ACHN (cell line): ENCODE data around the gene RXRA.

ENCODE experiments used
- DNase-seq: peaks from one replicate; pipeline ENCODE4 v3.0.0-alpha.2; 2015
- in situ Hi-C: cut with HindIII; loops from 2 replicates; pipeline ENCODE4 v1.10.0; 2017; ENCODE audit warnings: low sequenced_read_pairs, low pct_ligation_motif_present, low pct_unique_long_range_greater_than_20kb

The RXRA gene

DNA sequence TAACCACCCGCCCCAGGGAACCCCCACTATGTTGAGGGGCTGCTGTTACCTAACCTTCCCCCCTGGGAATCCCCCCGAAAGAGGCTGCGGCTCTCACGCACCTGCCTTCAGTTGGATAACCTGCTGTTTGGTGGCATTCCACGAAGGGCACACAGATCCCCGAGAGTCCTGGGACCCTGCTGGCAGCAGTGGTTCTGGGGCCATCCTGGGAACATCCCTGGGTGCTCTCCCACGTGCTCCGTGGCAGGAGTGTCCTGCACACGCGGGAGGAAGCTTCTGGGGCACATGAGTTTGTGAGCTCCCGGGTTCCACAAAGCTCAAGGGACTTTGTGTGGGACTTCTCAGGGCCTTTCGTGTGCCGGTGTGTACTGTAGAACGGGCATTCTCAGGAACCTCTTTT lies 102.3 kb downstream of the RXRA start:
- in situ Hi-C loops: loop anchor here (25.0 kb wide), 1 partner anchor 241 kb away; no protein-coding TSS in a partner anchor
- no peak for DNase-seq

DNA sequence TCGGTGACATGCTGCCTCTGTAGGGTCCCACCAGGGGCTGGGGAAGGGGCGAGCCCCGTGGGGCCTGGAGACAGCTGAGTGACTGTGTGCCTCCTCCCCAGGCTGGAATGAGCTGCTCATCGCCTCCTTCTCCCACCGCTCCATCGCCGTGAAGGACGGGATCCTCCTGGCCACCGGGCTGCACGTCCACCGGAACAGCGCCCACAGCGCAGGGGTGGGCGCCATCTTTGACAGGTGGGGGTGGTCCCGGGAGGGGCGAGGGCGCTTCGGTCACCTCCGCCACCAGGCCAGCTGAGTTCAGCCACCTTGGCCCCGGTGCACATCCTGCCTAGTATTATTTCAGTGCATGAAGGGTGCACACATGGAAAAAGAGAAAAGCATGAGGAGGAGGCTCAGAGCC lies 102.8 kb downstream of the RXRA start:
- DNase-seq: no peak
- in situ Hi-C loops: loop anchor here (25.0 kb wide), 1 partner anchor 242 kb away; no protein-coding TSS in a partner anchor

DNA sequence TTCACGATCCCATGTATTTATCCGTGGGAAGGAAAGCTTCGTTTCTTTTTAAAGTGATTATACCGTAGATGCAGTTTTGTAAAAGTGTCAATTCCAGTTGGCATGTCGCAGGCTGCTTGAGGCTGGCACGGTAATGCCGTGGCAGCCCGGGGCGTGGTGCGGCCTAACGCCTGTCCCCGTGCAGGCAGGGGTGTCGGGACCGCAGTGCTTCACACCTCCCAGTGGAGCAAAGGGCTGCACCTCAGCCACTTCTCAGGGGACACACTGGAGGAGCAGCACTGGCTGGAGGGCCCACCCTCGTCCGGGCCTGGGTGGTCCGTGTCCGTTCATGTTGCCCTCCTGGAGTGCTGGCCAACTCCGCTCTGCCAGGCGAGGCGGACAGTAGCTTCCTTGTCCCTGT lies 103.2 kb downstream of the RXRA start:
- no peak for DNase-seq
- in situ Hi-C loops: loop anchor here (25.0 kb wide), 1 partner anchor 242 kb away; no protein-coding TSS in a partner anchor

DNA sequence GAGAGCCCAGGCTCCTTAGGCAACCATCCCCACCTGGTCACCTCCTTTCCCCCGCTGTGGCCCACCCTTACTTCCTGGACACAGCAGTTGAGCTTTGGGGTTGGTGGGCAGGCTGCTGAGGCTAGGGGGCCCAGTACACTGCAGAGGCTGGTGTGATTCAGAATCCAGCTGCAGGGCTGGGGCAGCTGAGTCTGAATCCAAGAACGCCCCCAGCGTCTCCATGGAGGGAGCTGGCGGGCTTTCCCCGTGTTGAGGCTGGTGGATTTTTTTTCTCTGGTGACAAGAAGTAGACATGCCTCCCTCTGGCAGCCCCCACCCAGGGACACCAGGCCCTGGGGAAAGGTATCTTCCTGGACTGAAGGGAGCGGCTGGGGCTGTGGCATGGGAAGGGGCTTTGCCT lies 104.8 kb downstream of the RXRA start:
- no peak for DNase-seq
- in situ Hi-C loops: loop anchor here (25.0 kb wide), 1 partner anchor 244 kb away; no protein-coding TSS in a partner anchor

DNA sequence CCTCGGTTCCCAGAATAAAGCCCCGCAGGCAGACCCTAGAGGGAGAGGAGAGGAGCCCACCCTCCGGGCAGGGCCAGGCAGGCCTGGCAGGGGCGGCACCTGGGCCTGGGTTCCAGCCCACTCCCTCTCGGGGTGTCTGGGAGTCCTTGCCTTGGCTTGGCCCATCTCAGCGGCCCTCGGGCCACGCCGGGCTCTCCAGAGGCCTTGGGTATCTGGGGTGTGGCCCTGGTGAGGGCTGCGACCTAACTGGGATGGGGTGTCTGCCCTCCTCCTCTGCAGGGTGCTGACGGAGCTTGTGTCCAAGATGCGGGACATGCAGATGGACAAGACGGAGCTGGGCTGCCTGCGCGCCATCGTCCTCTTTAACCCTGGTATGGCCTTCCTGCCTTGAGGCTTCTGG lies 105.4 kb downstream of the RXRA start:
- in situ Hi-C loops: loop anchor here (25.0 kb wide), 1 partner anchor 244 kb away; no protein-coding TSS in a partner anchor
- DNase-seq: no peak

DNA sequence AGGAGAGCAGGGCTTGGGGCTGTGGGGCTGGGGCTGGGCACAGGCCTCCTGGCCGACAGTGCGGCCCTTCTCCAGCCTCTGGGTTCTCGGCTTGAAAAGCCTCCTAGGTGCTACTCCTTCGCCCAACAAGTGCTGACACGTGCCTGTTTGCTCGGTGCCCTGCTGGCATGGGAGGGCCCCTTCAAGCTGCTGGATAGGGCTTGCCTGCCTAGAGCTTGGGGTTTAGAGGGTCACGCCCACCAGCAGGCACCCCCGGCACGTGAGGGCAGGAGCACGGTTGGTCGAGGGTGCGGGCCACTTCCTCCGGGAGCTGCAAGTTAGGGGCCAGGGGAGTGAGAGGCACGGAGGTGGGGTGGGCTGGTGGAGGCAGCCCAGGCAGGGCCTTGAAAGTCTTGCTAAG lies 106.2 kb downstream of the RXRA start:
- no peak for DNase-seq
- in situ Hi-C loops: loop anchor here (25.0 kb wide), 1 partner anchor 245 kb away; no protein-coding TSS in a partner anchor

DNA sequence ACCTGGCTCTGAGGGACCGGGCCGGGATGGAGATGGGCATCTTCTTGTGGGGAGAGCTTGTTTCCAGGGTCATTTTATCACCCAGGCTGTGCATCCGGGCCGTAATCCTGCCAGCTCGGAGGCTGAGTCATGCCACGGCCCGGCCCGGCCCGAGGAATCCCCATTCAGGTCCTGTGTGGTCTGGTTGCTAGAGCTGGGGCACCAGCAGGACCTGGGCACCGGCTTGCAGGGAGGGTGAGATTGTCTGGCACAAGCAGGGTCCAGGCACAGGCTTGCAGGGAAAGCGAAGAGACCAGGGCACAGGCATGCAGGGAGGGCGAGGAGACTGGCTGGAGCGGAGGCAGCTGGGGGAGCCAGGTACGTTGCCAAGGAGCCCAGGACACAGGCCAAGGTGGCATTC lies 106.8 kb downstream of the RXRA start:
- in situ Hi-C loops: loop anchor here (25.0 kb wide), 1 partner anchor 246 kb away; no protein-coding TSS in a partner anchor
- peak; percentile 9 for DNase-seq

DNA sequence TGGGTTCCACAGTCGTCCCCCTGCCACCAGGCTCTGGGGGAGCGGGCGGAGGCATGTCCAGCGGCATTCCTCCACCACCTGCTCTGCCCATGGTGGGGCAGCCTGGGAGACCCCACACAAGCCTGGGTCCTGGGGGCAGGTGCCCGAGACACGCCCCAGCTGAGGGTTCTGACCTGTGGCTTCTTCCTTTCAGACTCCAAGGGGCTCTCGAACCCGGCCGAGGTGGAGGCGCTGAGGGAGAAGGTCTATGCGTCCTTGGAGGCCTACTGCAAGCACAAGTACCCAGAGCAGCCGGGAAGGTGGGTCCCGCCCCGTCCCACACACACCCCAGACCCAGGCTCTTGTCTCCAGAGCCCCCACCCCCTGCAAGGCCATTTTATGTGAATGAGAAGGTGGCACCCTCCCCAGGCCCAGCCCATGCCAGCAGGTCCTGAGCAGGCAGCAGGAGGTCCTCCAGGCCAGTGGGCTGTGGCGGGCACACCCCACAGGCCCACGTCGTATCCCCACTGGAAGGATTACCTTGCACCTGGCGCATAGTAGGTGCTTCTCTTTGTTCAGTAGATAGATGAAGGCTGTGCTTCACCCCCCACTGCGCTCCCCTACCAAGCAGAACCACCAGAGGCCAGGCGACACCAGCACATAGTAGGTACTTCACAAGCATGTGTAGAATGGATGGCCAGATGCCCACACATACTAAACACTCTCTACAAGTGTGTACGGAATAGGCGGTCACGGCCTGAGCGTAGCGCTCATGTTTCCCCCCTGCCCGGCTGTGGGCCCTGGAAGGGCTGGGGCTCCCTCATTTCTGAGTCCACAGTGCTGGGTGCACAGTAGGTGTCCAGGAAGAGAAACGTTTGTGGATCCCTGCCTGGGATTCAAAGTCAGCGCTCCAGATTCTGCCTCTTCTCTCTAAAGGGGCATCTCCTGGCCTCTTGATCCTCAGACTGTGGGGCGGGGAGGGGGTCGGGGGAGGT lies 107.9 kb downstream of the RXRA start:
- no peak for DNase-seq
- in situ Hi-C loops: loop anchor here (25.0 kb wide), 1 partner anchor 247 kb away; no protein-coding TSS in a partner anchor

DNA sequence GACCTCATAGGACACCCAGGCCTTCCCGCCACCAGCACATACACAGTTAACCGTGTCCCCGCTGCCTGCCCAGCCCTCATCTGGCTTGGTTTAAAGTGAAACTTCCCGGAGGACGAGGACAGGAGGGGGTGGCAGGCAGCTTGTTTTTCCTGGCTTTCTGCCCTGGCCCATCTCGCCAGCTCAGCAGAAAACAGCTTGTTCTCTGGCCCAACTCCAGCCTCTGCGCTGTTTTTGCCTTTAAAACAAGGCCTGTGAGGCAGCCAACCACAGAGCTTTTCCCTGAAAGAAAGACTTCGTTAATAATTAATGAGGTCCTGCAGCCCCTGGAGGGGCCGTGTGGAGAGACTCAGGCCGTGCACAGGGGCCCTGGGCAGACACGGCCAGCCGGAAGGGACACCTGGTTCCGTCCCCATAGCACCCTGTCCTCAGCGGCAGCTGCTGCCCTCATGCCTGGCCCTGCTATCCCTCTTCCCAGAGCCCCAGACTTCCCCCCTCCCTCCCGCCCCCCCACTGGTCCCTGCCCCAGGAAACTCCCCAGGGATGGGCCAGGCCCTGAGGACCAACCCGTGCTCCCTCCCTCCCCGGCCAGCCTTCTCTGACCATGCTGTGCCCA lies 108.7 kb downstream of the RXRA start:
- in situ Hi-C loops: loop anchor here (25.0 kb wide), 1 partner anchor 248 kb away; no protein-coding TSS in a partner anchor
- peak; percentile 94 for DNase-seq

DNA sequence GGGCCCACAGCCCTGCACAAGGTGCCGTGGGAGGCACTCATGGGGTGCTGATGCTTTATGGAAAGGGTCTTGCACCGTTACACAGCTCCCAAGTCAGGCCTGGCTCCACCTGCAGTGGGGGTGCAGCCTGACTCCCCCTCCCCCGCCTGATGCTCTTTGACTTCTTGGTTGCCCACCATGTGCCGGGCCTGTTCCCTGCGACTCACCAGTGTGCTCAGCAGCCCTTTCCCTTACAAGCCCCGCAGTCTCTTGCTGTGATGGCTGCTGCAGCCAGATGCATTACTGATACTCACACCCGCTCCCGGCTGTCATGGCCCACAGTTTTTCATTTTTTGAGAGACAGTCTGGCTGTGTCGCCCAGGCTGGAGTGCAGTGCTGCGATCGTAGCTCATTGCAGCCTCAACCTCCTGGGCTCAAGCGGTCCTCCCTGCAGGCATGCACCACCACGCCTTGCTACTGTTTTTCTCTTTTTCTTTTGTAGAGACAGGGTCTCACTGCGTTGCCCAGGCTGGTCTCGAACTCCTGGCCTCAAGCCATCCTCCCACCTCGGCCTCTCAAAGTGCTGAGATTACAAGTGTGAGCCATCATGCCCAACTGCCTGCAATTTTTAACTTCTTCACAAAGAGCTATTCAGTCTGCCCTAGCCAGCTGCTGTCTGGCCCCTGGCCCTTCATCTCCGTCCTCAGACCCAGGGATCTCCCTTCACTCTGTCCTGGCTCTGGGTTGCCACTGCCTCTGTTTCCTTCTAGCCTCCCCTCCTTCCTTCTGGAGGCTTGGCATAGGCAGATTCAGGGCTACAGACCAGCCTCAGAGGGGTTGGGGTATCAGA lies 109.5 kb downstream of the RXRA start:
- peak; percentile 2 for DNase-seq
- in situ Hi-C loops: loop anchor here (25.0 kb wide), 1 partner anchor 248 kb away; no protein-coding TSS in a partner anchor

DNA sequence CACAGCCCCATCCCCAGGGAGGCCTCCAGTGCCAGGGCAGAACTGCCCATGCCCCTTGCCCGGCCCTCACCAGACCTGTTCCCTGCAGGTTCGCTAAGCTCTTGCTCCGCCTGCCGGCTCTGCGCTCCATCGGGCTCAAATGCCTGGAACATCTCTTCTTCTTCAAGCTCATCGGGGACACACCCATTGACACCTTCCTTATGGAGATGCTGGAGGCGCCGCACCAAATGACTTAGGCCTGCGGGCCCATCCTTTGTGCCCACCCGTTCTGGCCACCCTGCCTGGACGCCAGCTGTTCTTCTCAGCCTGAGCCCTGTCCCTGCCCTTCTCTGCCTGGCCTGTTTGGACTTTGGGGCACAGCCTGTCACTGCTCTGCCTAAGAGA lies 110.1 kb downstream of the RXRA start:
- in situ Hi-C loops: loop anchor here (25.0 kb wide), 1 partner anchor 249 kb away; no protein-coding TSS in a partner anchor
- no peak for DNase-seq

DNA sequence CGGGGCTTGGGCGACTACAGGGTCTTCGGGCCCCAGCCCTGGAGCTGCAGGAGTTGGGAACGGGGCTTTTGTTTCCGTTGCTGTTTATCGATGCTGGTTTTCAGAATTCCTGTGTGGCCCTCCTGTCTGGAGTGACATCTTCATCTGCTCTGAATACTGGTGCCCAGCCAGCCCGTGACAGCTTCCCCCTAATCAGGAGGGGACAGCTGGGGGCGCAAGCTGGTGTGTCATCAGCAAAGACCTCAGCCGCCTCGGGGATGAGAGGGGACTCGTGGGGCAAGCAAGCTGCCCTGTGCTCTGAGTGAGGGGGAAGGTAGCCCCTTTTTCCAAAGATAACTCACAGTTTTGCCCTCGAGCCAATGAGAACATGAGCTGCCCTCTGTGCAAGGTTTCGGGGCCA lies 110.7 kb downstream of the RXRA start:
- in situ Hi-C loops: loop anchor here (25.0 kb wide), 1 partner anchor 250 kb away; no protein-coding TSS in a partner anchor
- no peak for DNase-seq

DNA sequence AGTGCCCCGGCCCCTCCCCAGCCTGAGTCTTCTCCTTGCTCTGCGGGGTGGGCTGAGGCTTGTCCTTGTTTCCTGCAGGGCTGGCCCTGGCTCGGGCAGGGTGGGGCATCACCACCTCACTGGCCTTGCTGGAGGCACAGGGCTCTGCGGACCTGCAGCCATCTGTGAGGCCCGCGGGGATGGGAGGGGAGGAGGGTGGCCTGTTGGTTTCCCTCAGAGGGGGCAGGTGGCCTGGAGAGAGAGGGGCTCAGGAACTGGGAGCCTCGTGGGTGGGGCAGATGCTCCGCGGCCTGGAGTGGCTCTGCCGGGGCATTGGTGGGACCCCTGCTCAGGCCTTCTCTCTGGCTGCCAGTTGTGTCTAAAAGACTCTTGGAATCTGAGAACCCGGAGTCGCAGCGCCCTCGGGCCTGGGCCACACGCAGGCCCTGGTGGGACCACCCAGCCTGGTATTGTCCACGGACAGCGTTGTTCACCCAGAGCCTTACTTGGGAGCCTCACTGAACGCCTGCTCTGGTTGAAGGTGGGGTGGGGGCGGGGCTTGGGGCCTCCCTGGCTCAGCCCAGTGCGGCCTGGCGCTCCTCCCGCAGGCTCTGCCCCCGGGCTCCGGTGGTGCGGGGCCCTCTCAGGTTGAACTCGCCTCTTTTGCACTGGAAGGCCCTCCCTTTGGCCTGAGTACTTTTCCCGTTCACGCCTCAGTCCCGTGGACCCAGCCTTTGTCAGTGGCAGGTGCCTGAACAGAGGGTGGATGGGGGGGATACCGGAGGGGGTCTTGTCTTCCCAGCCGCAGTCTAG lies 111.3 kb downstream of the RXRA start:
- DNase-seq: no peak
- in situ Hi-C loops: loop anchor here (25.0 kb wide), 1 partner anchor 250 kb away; no protein-coding TSS in a partner anchor

DNA sequence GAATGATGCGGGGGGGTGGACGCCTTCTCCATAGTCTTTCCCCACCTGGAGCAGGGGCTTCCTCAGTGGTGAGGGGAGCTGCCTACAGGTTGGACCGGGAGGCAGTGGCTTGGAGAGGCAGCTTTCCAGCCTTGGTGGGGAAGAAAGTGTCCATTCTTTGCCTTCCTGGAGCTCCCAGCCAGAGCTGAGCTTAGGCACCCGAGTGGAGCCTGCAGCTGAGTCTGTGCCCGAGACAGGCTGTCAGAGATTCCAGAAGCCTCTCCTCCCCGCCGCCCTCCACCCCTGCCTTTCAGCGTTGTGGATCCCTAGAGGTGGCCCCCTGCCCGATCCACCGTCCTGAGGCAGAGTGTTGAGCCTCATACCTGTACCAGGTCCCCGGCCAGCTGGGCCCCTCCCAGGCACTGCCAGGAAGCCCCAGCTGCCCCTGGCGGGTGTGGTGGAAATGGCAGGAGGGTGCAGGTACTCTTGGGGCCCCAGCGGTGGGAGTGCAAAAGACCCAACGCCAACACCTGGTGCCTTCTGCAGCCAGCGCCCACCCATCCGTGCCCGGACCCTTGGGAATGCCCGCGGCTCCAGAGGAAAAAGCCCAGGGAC lies 112.0 kb downstream of the RXRA start:
- in situ Hi-C loops: loop anchor here (25.0 kb wide), 1 partner anchor 251 kb away; no protein-coding TSS in a partner anchor
- DNase-seq: no peak

DNA sequence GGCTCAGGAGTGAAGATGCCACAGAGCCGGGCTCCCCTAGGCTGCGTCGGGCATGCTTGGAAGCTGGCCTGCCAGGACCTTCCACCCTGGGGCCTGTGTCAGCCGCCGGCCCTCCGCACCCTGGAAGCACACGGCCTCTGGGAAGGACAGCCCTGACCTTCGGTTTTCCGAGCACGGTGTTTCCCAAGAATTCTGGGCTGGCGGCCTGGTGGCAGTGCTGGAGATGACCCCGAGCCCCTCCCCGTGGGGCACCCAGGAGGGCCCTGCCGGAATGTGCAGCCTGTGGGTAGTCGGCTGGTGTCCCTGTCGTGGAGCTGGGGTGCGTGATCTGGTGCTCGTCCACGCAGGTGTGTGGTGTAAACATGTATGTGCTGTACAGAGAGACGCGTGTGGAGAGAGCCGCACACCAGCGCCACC lies 113.1 kb downstream of the RXRA start:
- no peak for DNase-seq
- in situ Hi-C loops: loop anchor here (25.0 kb wide), 1 partner anchor 252 kb away; no protein-coding TSS in a partner anchor

DNA sequence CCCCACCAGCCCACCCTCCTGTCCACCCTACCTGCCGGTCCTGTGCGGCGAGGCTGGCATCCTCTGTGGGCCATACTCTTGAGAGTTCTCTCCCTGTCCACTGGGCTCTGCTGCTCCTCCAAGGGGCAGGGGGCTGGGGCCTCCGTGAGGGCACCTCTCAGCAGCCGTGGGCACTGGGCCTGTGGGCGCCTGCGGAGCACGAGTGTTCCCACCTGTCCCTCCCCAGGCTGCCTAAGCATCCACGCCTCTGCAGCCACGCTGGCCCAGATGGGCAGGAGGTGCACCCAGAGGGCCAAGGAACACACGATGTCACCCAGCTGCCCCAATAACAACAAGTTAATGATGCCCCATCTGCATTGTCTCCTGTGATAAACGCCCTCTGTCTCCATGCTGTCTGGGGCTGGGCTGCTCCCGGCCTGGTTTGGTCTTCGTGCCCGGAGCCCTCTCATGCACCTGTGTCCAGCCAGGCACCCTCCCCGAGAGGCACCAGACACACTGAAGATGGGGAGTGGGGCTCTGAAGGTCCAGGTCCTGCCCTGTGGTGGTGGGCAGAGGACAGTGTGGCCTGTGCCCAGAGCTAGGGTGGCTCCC lies 114.5 kb downstream of the RXRA start:
- DNase-seq: no peak
- in situ Hi-C loops: loop anchor here (25.0 kb wide), 1 partner anchor 253 kb away; no protein-coding TSS in a partner anchor
